Large intestine (tissue), 3 donors: ENCODE data around the gene DNAJC30. TPM values are rescaled to one million over a fixed set of nuclear protein-coding genes. Genes with fewer than 3 reads are reported as not detected.

ENCODE experiments used
- DNase-seq, 2 donors: peaks; one replicate each; pipeline versions ENCODE4 v3.0.0 to v3.0.0-alpha.2; 2013
- H3K27ac ChIP-seq: one replicate; pipeline ENCODE4 v1.5.1; 2013; ENCODE audit warnings: low read length
- H3K27me3 ChIP-seq: 2 replicates; pipeline ENCODE4 v1.6.1; 2013; ENCODE audit warnings: low read length; ENCODE audit not compliant: control insufficient read depth, insufficient read depth
- H3K36me3 ChIP-seq: 2 replicates; pipeline ENCODE4 v1.6.1; 2013; ENCODE audit warnings: low read length; ENCODE audit not compliant: control insufficient read depth, insufficient read depth
- H3K4me1 ChIP-seq: one replicate; pipeline ENCODE4 v1.6.1; 2013; ENCODE audit warnings: low read length; ENCODE audit not compliant: control insufficient read depth, insufficient read depth
- H3K4me3 ChIP-seq: one replicate; pipeline ENCODE4 v1.5.1; 2013; ENCODE audit warnings: low read length
- H3K9me3 ChIP-seq: one replicate; pipeline ENCODE4 v1.6.1; 2013; ENCODE audit warnings: mild to moderate bottlenecking, low read depth, low read length, moderate library complexity; ENCODE audit not compliant: control insufficient read depth
- WGBS: methylation state at CpG from one replicate; pipeline ENCODE4 v1.1.5; 2013; ENCODE audit warnings: low lambda C conversion rate; ENCODE audit not compliant: insufficient coverage; 5-methylcytosine and 5-hydroxymethylcytosine counted together
- polyA plus RNA-seq: library from polyadenylated mRNA; unstranded; fragments of 120-200 nt; gene quantifications from one replicate; pipeline ENCODE4 v1.2.1, GENCODE V29; 2013

DNAJC30 gene
- polyA plus RNA-seq, 1 donor = 7.9 TPM

- H3K27me3 ChIP-seq = no peaks in the 10 kb centered on the region
- H3K4me3 ChIP-seq = no peak overlapping the region
- no peak for DNase-seq
- no peaks in the 10 kb centered on the region for H3K36me3 ChIP-seq
- no peak overlapping the region for H3K27ac ChIP-seq
- no peaks in the 10 kb centered on the region for H3K4me1 ChIP-seq
- no peaks in the 10 kb centered on the region for H3K9me3 ChIP-seq
- 100% methylated on average over 1 of the region's 8 CpGs for WGBS
These were observed 47.6 kb downstream of the DNAJC30 start for GRCh38 chr7:73635428-73636200.

- no peak for DNase-seq
- H3K4me3 ChIP-seq = no peak overlapping the region
- H3K9me3 ChIP-seq = no peaks in the 10 kb centered on the region
- H3K4me1 ChIP-seq = no peaks in the 10 kb centered on the region
- H3K27me3 ChIP-seq = no peaks in the 10 kb centered on the region
- WGBS = no CpG with 5 or more reads among the region's 8 CpGs
- H3K27ac ChIP-seq = no peak overlapping the region
- H3K36me3 ChIP-seq = no peaks in the 10 kb centered on the region
These were observed 49.4 kb downstream of the DNAJC30 start for GRCh38 chr7:73633844-73634243.

GRCh38 chr7:73633323-73633722, 49.9 kb downstream of the DNAJC30 start:
- H3K4me1 ChIP-seq = no peaks in the 10 kb centered on the region
- 100% methylated on average over 1 of the region's 7 CpGs for WGBS
- no peak overlapping the region for H3K4me3 ChIP-seq
- no peaks in the 10 kb centered on the region for H3K27me3 ChIP-seq
- H3K9me3 ChIP-seq = no peaks in the 10 kb centered on the region
- no peak overlapping the region for H3K27ac ChIP-seq
- DNase-seq = no peak
- H3K36me3 ChIP-seq = no peaks in the 10 kb centered on the region

GRCh38 chr7:73631558-73631957, 51.7 kb downstream of the DNAJC30 start:
- Histone ChIP-seq H3K9me3 (no peaks in the 10 kb centered on the region), H3K4me3 (no peak overlapping the region), H3K27ac (no peak overlapping the region), H3K4me1 (no peaks in the 10 kb centered on the region), H3K27me3 (peaks cover 2% of the 10 kb centered on the region), H3K36me3 (no peaks in the 10 kb centered on the region)
- no CpG with 5 or more reads among the region's 1 CpG for WGBS
- DNase-seq = no peak

Other genes with a start within 250 kb of the DNAJC30 start
- 0.46 TPM for gene FZD9, start 249.7 kb downstream of the DNAJC30 start, polyA plus RNA-seq
- 37.3 TPM for gene BAZ1B, start 161.2 kb downstream of the DNAJC30 start, polyA plus RNA-seq
- 40.7 TPM for gene BCL7B, start 125.8 kb downstream of the DNAJC30 start, polyA plus RNA-seq
- 37.6 TPM for gene TBL2, start 104.9 kb downstream of the DNAJC30 start, polyA plus RNA-seq
- 195 TPM for gene MLXIPL, start 58.9 kb downstream of the DNAJC30 start, polyA plus RNA-seq
- 4.5 TPM for gene VPS37D, start 15.6 kb downstream of the DNAJC30 start, polyA plus RNA-seq
- 76.7 TPM for gene BUD23, start 144 bp upstream of the DNAJC30 start, polyA plus RNA-seq
- gene STX1A, start 36.2 kb upstream of the DNAJC30 start, polyA plus RNA-seq = 36.1 TPM
- gene ABHD11, start 55.3 kb upstream of the DNAJC30 start, polyA plus RNA-seq = 46.1 TPM
- 167 TPM for gene CLDN3, start 86.8 kb upstream of the DNAJC30 start, polyA plus RNA-seq
- gene CLDN4, start 147.5 kb upstream of the DNAJC30 start, polyA plus RNA-seq = 395 TPM
- 7.6 TPM for gene METTL27, start 159.1 kb upstream of the DNAJC30 start, polyA plus RNA-seq
- 0.10 TPM for gene TMEM270, start 177.7 kb upstream of the DNAJC30 start, polyA plus RNA-seq